Esophagus (tissue), 2 donors: Measurements from ENCODE around the gene ROR1. TPM values are rescaled to one million over a fixed set of nuclear protein-coding genes. Genes with fewer than 3 reads are reported as not detected.
A peak's percentile ranks its signal among the peaks of the same experiment; 100 is the strongest.

Experiments used
- H3K27ac ChIP-seq, 2 donors: one replicate each; pipeline ENCODE4 v1.5.1; 2013; ENCODE audit warnings: low read depth in 2 of 2, mild to moderate bottlenecking in 2 of 2, inconsistent platforms in 1 of 2, low read length in 1 of 2, moderate library complexity in 1 of 2
- H3K27me3 ChIP-seq, 2 donors: one replicate each; pipeline ENCODE4 v1.6.1; 2013; ENCODE audit warnings: low read length in 2 of 2, control low read depth in 1 of 2, mild to moderate bottlenecking in 1 of 2; ENCODE audit not compliant: insufficient read depth in 2 of 2, control insufficient read depth in 1 of 2
- H3K36me3 ChIP-seq, 2 donors: one replicate each; pipeline ENCODE4 v1.6.1; 2013; ENCODE audit warnings: low read length in 1 of 2; ENCODE audit not compliant: control insufficient read depth in 2 of 2, insufficient read depth in 2 of 2
- H3K4me1 ChIP-seq, 2 donors: one replicate each; pipeline ENCODE4 v1.6.1; 2013; ENCODE audit warnings: low read length in 1 of 2; ENCODE audit not compliant: control insufficient read depth in 2 of 2, insufficient read depth in 2 of 2
- H3K4me3 ChIP-seq, 2 donors: one replicate each; pipeline ENCODE4 v1.5.1; 2013; ENCODE audit warnings: low read length in 2 of 2, mild to moderate bottlenecking in 2 of 2, low read depth in 1 of 2, moderate library complexity in 1 of 2
- H3K9me3 ChIP-seq, 2 donors: one replicate each; pipeline ENCODE4 v1.6.1; 2013; ENCODE audit warnings: mild to moderate bottlenecking in 2 of 2, low read depth in 1 of 2, low read length in 1 of 2, moderate library complexity in 1 of 2; ENCODE audit not compliant: control insufficient read depth in 2 of 2, insufficient read depth in 1 of 2
- WGBS, 2 donors: extraction: QIAGEN DNeasy Blood & Tissue Kit; methylation state at CpG; one replicate each; pipeline ENCODE4 v1.1.7; 2013; 5-methylcytosine and 5-hydroxymethylcytosine counted together
- polyA plus RNA-seq, 2 donors: library from polyadenylated mRNA; stranded (reverse); fragments of 200-250 nt; gene quantifications; one replicate each; pipeline ENCODE4 v1.2.3, GENCODE V29; 2013
- donor health status: healthy with polysubstance abuse.
- donor health status: Bipolar disorder and iron deficiency.

ROR1 gene
- polyA plus RNA-seq, 2 donors: 1.1 to 1.9 TPM

GRCh38 chr1:64041371-64042131 lies 267.7 kb downstream of the ROR1 start:
- no peak overlapping the region for H3K27ac ChIP-seq
- H3K4me1 ChIP-seq: no peaks in the 10 kb centered on the region
- H3K36me3 ChIP-seq: no peaks in the 10 kb centered on the region
- WGBS, 2 donors: 72 to 73% methylated on average over 3 of the region's 3 CpGs
- H3K4me3 ChIP-seq: no peak overlapping the region
- no peaks in the 10 kb centered on the region for H3K9me3 ChIP-seq
- no peaks in the 10 kb centered on the region for H3K27me3 ChIP-seq

GRCh38 chr1:64042331-64043100 lies 268.7 kb downstream of the ROR1 start:
- Histone ChIP-seq H3K4me3 (no peak overlapping the region), H3K4me1 (no peaks in the 10 kb centered on the region), H3K27ac (peak overlapping the region; percentile 40 to 60), H3K36me3 (no peaks in the 10 kb centered on the region), H3K27me3 (no peaks in the 10 kb centered on the region), H3K9me3 (no peaks in the 10 kb centered on the region)
- 50 to 55% methylated on average over 10 of the region's 10 CpGs for WGBS, 2 donors

- Histone ChIP-seq H3K27me3 (no peaks in the 10 kb centered on the region), H3K27ac (no peak overlapping the region), H3K4me3 (no peak overlapping the region), H3K4me1 (no peaks in the 10 kb centered on the region), H3K9me3 (no peaks in the 10 kb centered on the region), H3K36me3 (no peaks in the 10 kb centered on the region)
- WGBS, 2 donors: 72 to 79% methylated on average over 2 of the region's 2 CpGs
Observed at GRCh38 chr1:64043288-64043687, 269.5 kb downstream of the ROR1 start.

GRCh38 chr1:64043976-64044375 lies 270.2 kb downstream of the ROR1 start:
- 87 to 92% methylated on average over 5 of the region's 5 CpGs for WGBS, 2 donors
- Histone ChIP-seq H3K9me3 (no peaks in the 10 kb centered on the region), H3K4me3 (no peak overlapping the region), H3K4me1 (no peaks in the 10 kb centered on the region), H3K27me3 (no peaks in the 10 kb centered on the region), H3K36me3 (no peaks in the 10 kb centered on the region), H3K27ac (no peak overlapping the region)

GRCh38 chr1:64046243-64046642 lies 272.4 kb downstream of the ROR1 start:
- WGBS, 2 donors: 85 to 92% methylated on average over 2 of the region's 2 CpGs
- no peak overlapping the region for H3K4me3 ChIP-seq
- no peaks in the 10 kb centered on the region for H3K36me3 ChIP-seq
- no peaks in the 10 kb centered on the region for H3K9me3 ChIP-seq
- no peaks in the 10 kb centered on the region for H3K4me1 ChIP-seq
- no peak overlapping the region for H3K27ac ChIP-seq
- no peaks in the 10 kb centered on the region for H3K27me3 ChIP-seq

- H3K27me3 ChIP-seq: no peaks in the 10 kb centered on the region
- no peaks in the 10 kb centered on the region for H3K4me1 ChIP-seq
- H3K27ac ChIP-seq: no peak overlapping the region
- H3K4me3 ChIP-seq: no peak overlapping the region
- H3K9me3 ChIP-seq: no peaks in the 10 kb centered on the region
- no peaks in the 10 kb centered on the region for H3K36me3 ChIP-seq
Observed at GRCh38 chr1:64046891-64047290, 273.1 kb downstream of the ROR1 start.

- Histone ChIP-seq H3K9me3 (no peaks in the 10 kb centered on the region), H3K27me3 (no peaks in the 10 kb centered on the region), H3K36me3 (no peaks in the 10 kb centered on the region), H3K27ac (no peak overlapping the region), H3K4me1 (no peaks in the 10 kb centered on the region), H3K4me3 (no peak overlapping the region)
- WGBS, 2 donors: 71 to 73% methylated on average over 1 of the region's 1 CpG
Observed at GRCh38 chr1:64047549-64047996, 273.8 kb downstream of the ROR1 start.

- peaks cover 0 to 2% of the 10 kb centered on the region in 2 donors for H3K36me3 ChIP-seq
- no peak overlapping the region for H3K27ac ChIP-seq
- H3K4me3 ChIP-seq: no peak overlapping the region
- H3K4me1 ChIP-seq: no peaks in the 10 kb centered on the region
- no peaks in the 10 kb centered on the region for H3K27me3 ChIP-seq
- WGBS, 2 donors: 83 to 85% methylated on average over 9 of the region's 9 CpGs
- H3K9me3 ChIP-seq: no peaks in the 10 kb centered on the region
Observed at GRCh38 chr1:64049900-64050540, 276.2 kb downstream of the ROR1 start.

GRCh38 chr1:64050601-64051000 lies 276.8 kb downstream of the ROR1 start:
- Histone ChIP-seq H3K4me1 (no peaks in the 10 kb centered on the region), H3K4me3 (no peak overlapping the region), H3K9me3 (no peaks in the 10 kb centered on the region), H3K36me3 (peaks cover 0 to 2% of the 10 kb centered on the region in 2 donors), H3K27ac (no peak overlapping the region), H3K27me3 (no peaks in the 10 kb centered on the region)
- 74 to 86% methylated on average over 2 of the region's 2 CpGs for WGBS, 2 donors
